Activated CD8-positive, alpha-beta T cell treated with anti-CD3 and anti-CD28 coated beads, Interleukin-2, amount 10 ng/mL, durations not matched to agents 7 days and 5 days (primary cell): ENCODE measurements around the gene MAP4K3. TPM values are rescaled to one million over a fixed set of nuclear protein-coding genes. Genes with fewer than 3 reads are reported as not detected.

Source experiments
- ATAC-seq: fragments of 150-1000 bp; cut with Tn5 transposase; one replicate; pipeline ENCODE4 v1.10.0; 2021; ENCODE audit warnings: moderate library complexity
- CTCF ChIA-PET: fragments of 350-600 bp; sonication (Branson Sonifier 250); formaldehyde crosslinking; loops from one replicate; lab custom pipeline; 2021; ENCODE audit warnings: antibody characterized with exemption; lab: Charles Lee
- POLR2A ChIA-PET: fragments of 350-600 bp; sonication (Branson Sonifier 250); formaldehyde crosslinking; loops from one replicate; lab custom pipeline; 2021; ENCODE audit warnings: antibody characterized with exemption; lab: Charles Lee
- DNase-seq: peaks from one replicate; pipeline ENCODE4 v3.0.0-alpha.2; 2020
- H3K27ac Mint-ChIP-seq: one replicate; pipeline ENCODE4 v1.8.0; 2021; ENCODE audit warnings: mild to moderate bottlenecking, mixed read lengths
- H3K27me3 Mint-ChIP-seq: one replicate; pipeline ENCODE4 v1.8.0; 2021; ENCODE audit warnings: low read depth, mixed read lengths
- H3K36me3 Mint-ChIP-seq: one replicate; pipeline ENCODE4 v1.8.0; 2021; ENCODE audit warnings: low read depth, mixed read lengths
- H3K4me1 Mint-ChIP-seq: one replicate; pipeline ENCODE4 v1.8.0; 2021; ENCODE audit warnings: low read depth, mixed read lengths
- H3K4me3 Mint-ChIP-seq: one replicate; pipeline ENCODE4 v1.8.0; 2021; ENCODE audit warnings: mild to moderate bottlenecking, mixed read lengths
- H3K9me3 Mint-ChIP-seq: one replicate; pipeline ENCODE4 v1.8.0; 2022; ENCODE audit warnings: mixed read lengths; ENCODE audit not compliant: insufficient read depth
- total RNA-seq, 2 experiments: library from RNA; stranded (reverse); gene quantifications; one replicate each; pipeline ENCODE4 v1.2.3, GENCODE V29; 2021

MAP4K3 gene
- total RNA-seq, 2 experiments from 2014 or later = 5.0 to 6.5 TPM

- CTCF ChIA-PET = interaction anchor here (0.8 to 2.5 kb wide), 11 partner anchors 12 to 144 kb away, joined by 3 to 9 read pairs (median 5); partner anchors contain the start of gene SOS1
- H3K4me1 Mint-ChIP-seq = peaks cover 36% of the 10 kb centered on the region
- H3K27ac Mint-ChIP-seq = peak overlapping the region; percentile 88
- H3K9me3 Mint-ChIP-seq = peaks cover 33% of the 10 kb centered on the region
- H3K4me3 Mint-ChIP-seq = no peak overlapping the region
- H3K27me3 Mint-ChIP-seq = no peaks in the 10 kb centered on the region
- peak; percentile 62 for ATAC-seq
- H3K36me3 Mint-ChIP-seq = peaks cover 50% of the 10 kb centered on the region
- POLR2A ChIA-PET = interaction anchor here (0.6 to 2.4 kb wide), 9 partner anchors 11 to 114 kb away, joined by 3 to 14 read pairs (median 3); partner anchors contain the start of gene SOS1
- DNase-seq = no peak
Observed at GRCh38 chr2:39202639-39203369, 234.3 kb downstream of the MAP4K3 start.

Other genes with a start within 250 kb of the MAP4K3 start
- gene CDKL4, start 193.3 kb downstream of the MAP4K3 start, total RNA-seq = 1 to 10 TPM; 1.1 TPM
- gene TMEM178A, start 228.6 kb upstream of the MAP4K3 start, total RNA-seq = not detected